ENCODE measurements around the gene ATP5F1E.

Gene ATP5F1E

GRCh38 chr20:59003836-59004492 lies 28.2 kb downstream of the ATP5F1E start:
- H3K9me3 ChIP-seq (ENCODE audit: control insufficient read depth, low read length) = no peaks in the 10 kb centered on the region
- no peak overlapping the region for H3K4me3 ChIP-seq (ENCODE audit: low read length)
- no peaks in the 10 kb centered on the region for H3K27me3 ChIP-seq (replicated peaks; ENCODE audit: control insufficient read depth, insufficient read depth, low read length)
- H3K9ac ChIP-seq (ENCODE audit: low read length) = no peak overlapping the region
- no peak for DNase-seq (ENCODE audit: low read depth)
- H3K36me3 ChIP-seq (ENCODE audit: control insufficient read depth, insufficient read depth, low read length, severe bottlenecking) = peaks cover 12% of the 10 kb centered on the region
- H3K4me1 ChIP-seq (ENCODE audit: control insufficient read depth, insufficient read depth, low read length) = peaks cover 15% of the 10 kb centered on the region

GRCh38 chr20:59002874-59003399 lies 29.2 kb downstream of the ATP5F1E start:
- Histone ChIP-seq H3K4me1 (ENCODE audit: control insufficient read depth, insufficient read depth, low read length) (peaks cover 15% of the 10 kb centered on the region), H3K27me3 (replicated peaks; ENCODE audit: control insufficient read depth, insufficient read depth, low read length) (no peaks in the 10 kb centered on the region), H3K9me3 (ENCODE audit: control insufficient read depth, low read length) (no peaks in the 10 kb centered on the region), H3K4me3 (ENCODE audit: low read length) (no peak overlapping the region), H3K9ac (ENCODE audit: low read length) (no peak overlapping the region), H3K36me3 (ENCODE audit: control insufficient read depth, insufficient read depth, low read length, severe bottlenecking) (peaks cover 15% of the 10 kb centered on the region)
- DNase-seq (ENCODE audit: low read depth) = no peak

- Histone ChIP-seq H3K4me3 (ENCODE audit: low read length) (no peak overlapping the region), H3K9me3 (ENCODE audit: control insufficient read depth, low read length) (no peaks in the 10 kb centered on the region), H3K27me3 (replicated peaks; ENCODE audit: control insufficient read depth, insufficient read depth, low read length) (no peaks in the 10 kb centered on the region), H3K4me1 (ENCODE audit: control insufficient read depth, insufficient read depth, low read length) (peaks cover 15% of the 10 kb centered on the region), H3K36me3 (ENCODE audit: control insufficient read depth, insufficient read depth, low read length, severe bottlenecking) (peaks cover 20% of the 10 kb centered on the region), H3K9ac (ENCODE audit: low read length) (no peak overlapping the region)
- DNase-seq (ENCODE audit: low read depth) = no peak
Measured at GRCh38 chr20:59002388-59002787, 29.7 kb downstream of the ATP5F1E start.

GRCh38 chr20:59001449-59002171 lies 30.5 kb downstream of the ATP5F1E start:
- Histone ChIP-seq H3K4me3 (ENCODE audit: low read length) (no peak overlapping the region), H3K9me3 (ENCODE audit: control insufficient read depth, low read length) (no peaks in the 10 kb centered on the region), H3K36me3 (ENCODE audit: control insufficient read depth, insufficient read depth, low read length, severe bottlenecking) (peaks cover 28% of the 10 kb centered on the region), H3K9ac (ENCODE audit: low read length) (no peak overlapping the region), H3K4me1 (ENCODE audit: control insufficient read depth, insufficient read depth, low read length) (peaks cover 15% of the 10 kb centered on the region), H3K27me3 (replicated peaks; ENCODE audit: control insufficient read depth, insufficient read depth, low read length) (no peaks in the 10 kb centered on the region)
- no peak for DNase-seq (ENCODE audit: low read depth)

GRCh38 chr20:59001068-59001448 lies 31.1 kb downstream of the ATP5F1E start:
- peaks cover 33% of the 10 kb centered on the region for H3K36me3 ChIP-seq (ENCODE audit: control insufficient read depth, insufficient read depth, low read length, severe bottlenecking)
- no peak overlapping the region for H3K9ac ChIP-seq (ENCODE audit: low read length)
- H3K4me1 ChIP-seq (ENCODE audit: control insufficient read depth, insufficient read depth, low read length) = peaks cover 10% of the 10 kb centered on the region
- H3K9me3 ChIP-seq (ENCODE audit: control insufficient read depth, low read length) = no peaks in the 10 kb centered on the region
- no peak for DNase-seq (ENCODE audit: low read depth)
- H3K4me3 ChIP-seq (ENCODE audit: low read length) = no peak overlapping the region
- no peaks in the 10 kb centered on the region for H3K27me3 ChIP-seq (replicated peaks; ENCODE audit: control insufficient read depth, insufficient read depth, low read length)

- H3K27me3 ChIP-seq (replicated peaks; ENCODE audit: control insufficient read depth, insufficient read depth, low read length) = no peaks in the 10 kb centered on the region
- H3K9me3 ChIP-seq (ENCODE audit: control insufficient read depth, low read length) = no peaks in the 10 kb centered on the region
- H3K4me1 ChIP-seq (ENCODE audit: control insufficient read depth, insufficient read depth, low read length) = peaks cover 2% of the 10 kb centered on the region
- no peak overlapping the region for H3K9ac ChIP-seq (ENCODE audit: low read length)
- H3K4me3 ChIP-seq (ENCODE audit: low read length) = no peak overlapping the region
- DNase-seq (ENCODE audit: low read depth) = no peak
- H3K36me3 ChIP-seq (ENCODE audit: control insufficient read depth, insufficient read depth, low read length, severe bottlenecking) = peaks cover 41% of the 10 kb centered on the region
Measured at GRCh38 chr20:59000326-59000725, 31.8 kb downstream of the ATP5F1E start.

GRCh38 chr20:58998656-58999055 lies 33.5 kb downstream of the ATP5F1E start:
- no peak overlapping the region for H3K4me3 ChIP-seq (ENCODE audit: low read length)

GRCh38 chr20:58997141-58997770 lies 34.9 kb downstream of the ATP5F1E start:
- Histone ChIP-seq H3K36me3 (ENCODE audit: control insufficient read depth, insufficient read depth, low read length, severe bottlenecking) (peaks cover 72% of the 10 kb centered on the region), H3K4me3 (ENCODE audit: low read length) (no peak overlapping the region), H3K4me1 (ENCODE audit: control insufficient read depth, insufficient read depth, low read length) (no peaks in the 10 kb centered on the region), H3K9me3 (ENCODE audit: control insufficient read depth, low read length) (no peaks in the 10 kb centered on the region), H3K27me3 (replicated peaks; ENCODE audit: control insufficient read depth, insufficient read depth, low read length) (no peaks in the 10 kb centered on the region), H3K9ac (ENCODE audit: low read length) (no peak overlapping the region)
- no peak for DNase-seq (ENCODE audit: low read depth)

More at GRCh38 chr20:58998656-58999055, 33.5 kb downstream of the ATP5F1E start:
- DNase-seq (ENCODE audit: low read depth) = no peak
- Histone ChIP-seq H3K9me3 (ENCODE audit: control insufficient read depth, low read length) (no peaks in the 10 kb centered on the region), H3K36me3 (ENCODE audit: control insufficient read depth, insufficient read depth, low read length, severe bottlenecking) (peaks cover 57% of the 10 kb centered on the region), H3K4me1 (ENCODE audit: control insufficient read depth, insufficient read depth, low read length) (no peaks in the 10 kb centered on the region), H3K9ac (ENCODE audit: low read length) (no peak overlapping the region), H3K27me3 (replicated peaks; ENCODE audit: control insufficient read depth, insufficient read depth, low read length) (no peaks in the 10 kb centered on the region)

- Histone ChIP-seq H3K4me1 (ENCODE audit: control insufficient read depth, insufficient read depth, low read length) (no peaks in the 10 kb centered on the region), H3K36me3 (ENCODE audit: control insufficient read depth, insufficient read depth, low read length, severe bottlenecking) (peaks cover 79% of the 10 kb centered on the region)
Measured at GRCh38 chr20:58996226-58996611, 35.9 kb downstream of the ATP5F1E start.

GRCh38 chr20:58995461-58996225 lies 36.5 kb downstream of the ATP5F1E start:
- Histone ChIP-seq H3K4me1 (ENCODE audit: control insufficient read depth, insufficient read depth, low read length) (no peaks in the 10 kb centered on the region), H3K36me3 (ENCODE audit: control insufficient read depth, insufficient read depth, low read length, severe bottlenecking) (peaks cover 81% of the 10 kb centered on the region)

More at GRCh38 chr20:58996226-58996611, 35.9 kb downstream of the ATP5F1E start:
- Histone ChIP-seq H3K27me3 (replicated peaks; ENCODE audit: control insufficient read depth, insufficient read depth, low read length) (no peaks in the 10 kb centered on the region), H3K4me3 (ENCODE audit: low read length) (no peak overlapping the region), H3K9me3 (ENCODE audit: control insufficient read depth, low read length) (no peaks in the 10 kb centered on the region), H3K9ac (ENCODE audit: low read length) (no peak overlapping the region)
- DNase-seq (ENCODE audit: low read depth) = no peak

More at GRCh38 chr20:58995461-58996225, 36.5 kb downstream of the ATP5F1E start:
- H3K9me3 ChIP-seq (ENCODE audit: control insufficient read depth, low read length) = no peaks in the 10 kb centered on the region
- H3K9ac ChIP-seq (ENCODE audit: low read length) = no peak overlapping the region
- no peak for DNase-seq (ENCODE audit: low read depth)
- no peak overlapping the region for H3K4me3 ChIP-seq (ENCODE audit: low read length)
- H3K27me3 ChIP-seq (replicated peaks; ENCODE audit: control insufficient read depth, insufficient read depth, low read length) = no peaks in the 10 kb centered on the region

Measured in adipocyte (in vitro differentiated cells).